ENCODE results near the gene UBE2J1. TPM values are rescaled to one million over a fixed set of nuclear protein-coding genes. Genes with fewer than 3 reads are reported as not detected.

UBE2J1 gene
- total RNA-seq, 1 donor from 2014 or later: 32.8 TPM

DNA sequence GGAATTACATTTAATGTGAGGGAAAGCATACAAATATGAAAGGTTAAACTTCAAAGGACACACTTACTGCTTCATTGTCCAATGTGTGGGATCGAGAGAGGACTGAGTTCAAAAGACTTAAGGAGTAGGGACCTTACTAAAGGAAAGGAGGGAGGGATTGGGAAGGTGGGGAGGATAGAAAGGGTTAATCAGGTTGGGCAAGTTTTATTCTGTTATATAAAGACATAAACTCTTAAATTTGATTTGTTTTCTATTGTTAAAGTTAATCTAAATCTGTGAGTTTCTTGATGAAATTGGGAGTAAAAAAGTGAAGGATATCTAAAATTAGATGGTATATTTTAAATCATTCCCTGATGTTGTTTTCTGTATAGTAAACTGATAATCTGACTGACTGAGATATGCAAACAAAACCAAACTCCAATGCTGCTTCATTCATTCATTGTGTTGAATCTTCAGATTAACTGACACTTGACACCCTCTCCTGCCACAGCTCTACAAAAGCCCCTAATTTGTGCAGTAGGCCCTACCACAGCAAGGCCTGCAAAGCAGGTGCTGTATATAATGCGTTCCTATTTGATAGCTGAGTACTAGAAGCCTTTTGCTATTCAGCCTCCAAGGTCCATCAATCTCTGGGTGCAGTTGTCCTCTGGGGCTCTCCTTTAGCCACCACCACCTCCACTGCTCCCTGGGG, 1.3 kb upstream of the UBE2J1 start:
- POLR2A ChIA-PET: interaction anchor here (0.7 to 4.6 kb wide), 6 partner anchors 13 to 390 kb away, joined by 3 to 34 read pairs (median 6); partner anchors contain the start of genes PM20D2, PNRC1 and RNGTT
- Mint-ChIP-seq H3K27ac (peak overlapping the region; percentile 85), H3K4me1 (peaks cover 86% of the 10 kb centered on the region), H3K27me3 (no peaks in the 10 kb centered on the region), H3K9me3 (no peaks in the 10 kb centered on the region), H3K36me3 (ENCODE audit: low read depth) (peaks cover 8% of the 10 kb centered on the region), H3K4me3 (peak overlapping the region; percentile 72)
- TF ChIP-seq, protein P1, sequence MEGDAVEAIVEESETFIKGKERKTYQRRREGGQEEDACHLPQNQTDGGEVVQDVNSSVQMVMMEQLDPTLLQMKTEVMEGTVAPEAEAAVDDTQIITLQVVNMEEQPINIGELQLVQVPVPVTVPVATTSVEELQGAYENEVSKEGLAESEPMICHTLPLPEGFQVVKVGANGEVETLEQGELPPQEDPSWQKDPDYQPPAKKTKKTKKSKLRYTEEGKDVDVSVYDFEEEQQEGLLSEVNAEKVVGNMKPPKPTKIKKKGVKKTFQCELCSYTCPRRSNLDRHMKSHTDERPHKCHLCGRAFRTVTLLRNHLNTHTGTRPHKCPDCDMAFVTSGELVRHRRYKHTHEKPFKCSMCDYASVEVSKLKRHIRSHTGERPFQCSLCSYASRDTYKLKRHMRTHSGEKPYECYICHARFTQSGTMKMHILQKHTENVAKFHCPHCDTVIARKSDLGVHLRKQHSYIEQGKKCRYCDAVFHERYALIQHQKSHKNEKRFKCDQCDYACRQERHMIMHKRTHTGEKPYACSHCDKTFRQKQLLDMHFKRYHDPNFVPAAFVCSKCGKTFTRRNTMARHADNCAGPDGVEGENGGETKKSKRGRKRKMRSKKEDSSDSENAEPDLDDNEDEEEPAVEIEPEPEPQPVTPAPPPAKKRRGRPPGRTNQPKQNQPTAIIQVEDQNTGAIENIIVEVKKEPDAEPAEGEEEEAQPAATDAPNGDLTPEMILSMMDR (IDR thresholded peaks at IDR 0.05): no peak
- ATAC-seq (ENCODE audit: low read depth): no peak
- intact Hi-C loops (cut with micrococcal nuclease): loop anchor here (5.0 to 10.0 kb wide), 3 partner anchors 473 to 1762 kb away; partner anchors contain the start of genes CASP8AP2 and ORC3
- no peak for DNase-seq
- CTCF ChIA-PET: interaction anchor here (9.4 kb wide), 1 partner anchor 18 kb away, joined by 64 read pairs; no protein-coding TSS in a partner anchor

DNA sequence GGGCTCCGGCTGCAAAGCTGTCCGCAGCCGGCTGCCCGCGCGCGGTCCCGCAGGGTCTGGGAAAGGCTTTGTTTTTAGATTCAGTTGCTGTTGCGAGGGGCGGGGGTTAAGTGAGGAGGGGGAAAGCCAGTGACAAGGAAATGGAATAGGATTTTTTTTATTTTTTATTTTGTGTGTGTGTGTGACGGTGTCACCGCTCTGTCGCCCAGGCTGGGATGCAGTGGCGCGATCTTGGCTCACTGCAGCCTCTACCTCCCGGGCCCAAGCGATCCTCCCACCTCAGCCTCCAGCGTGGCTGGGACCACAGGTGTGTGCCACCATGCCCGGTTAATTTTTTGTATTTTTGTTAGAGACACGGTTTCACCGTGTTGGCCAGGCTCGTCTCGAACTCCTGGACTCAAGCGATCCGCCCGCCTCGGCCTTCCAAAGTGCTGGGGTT, 615 bp upstream of the UBE2J1 start:
- no peak for DNase-seq
- ATAC-seq (ENCODE audit: low read depth): no peak

DNA sequence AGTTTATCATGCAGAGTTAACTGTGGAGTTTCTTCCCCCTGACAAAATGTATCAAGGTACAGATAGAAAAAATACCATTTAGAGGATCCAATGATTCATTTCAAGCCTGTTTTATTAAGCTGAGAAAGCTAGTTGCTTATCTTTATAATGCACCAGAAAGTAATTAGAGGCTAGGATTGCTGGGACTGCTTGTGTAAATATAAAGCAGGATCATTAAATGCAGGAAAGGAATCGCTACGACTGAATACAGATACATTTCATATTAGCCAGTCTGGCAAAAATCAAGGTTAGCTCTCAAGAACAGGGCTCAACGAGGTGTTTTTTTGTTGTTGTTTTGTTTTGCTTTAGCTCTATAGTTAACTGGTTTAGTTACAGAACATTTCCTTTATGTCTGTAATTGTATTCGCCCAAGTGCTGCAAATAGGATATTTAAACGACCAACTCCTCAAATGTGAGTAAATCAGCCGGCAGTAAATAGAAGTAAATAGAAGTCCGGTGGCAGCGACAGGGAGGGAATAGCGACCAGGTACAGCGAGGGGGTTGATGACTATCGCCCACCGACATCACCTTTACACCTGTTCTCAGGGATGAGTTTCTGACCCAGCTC, 748 bp downstream of the UBE2J1 start:
- ChIA-PET CTCF (interaction anchor here (0.5 to 9.4 kb wide), 7 partner anchors 14 to 416 kb away, joined by 3 to 64 read pairs (median 3); partner anchors contain the start of gene RNGTT), POLR2A (interaction anchor here (0.6 to 7.0 kb wide), 13 partner anchors 8 to 1963 kb away, joined by 3 to 98 read pairs (median 11); partner anchors contain the start of genes LYRM2, PM20D2, PNRC1 and RRAGD)
- no peak for DNase-seq
- Mint-ChIP-seq H3K27me3 (no peaks in the 10 kb centered on the region), H3K4me1 (peaks cover 84% of the 10 kb centered on the region), H3K36me3 (ENCODE audit: low read depth) (peaks cover 9% of the 10 kb centered on the region), H3K9me3 (no peaks in the 10 kb centered on the region), H3K4me3 (peak overlapping the region; percentile 94), H3K27ac (peak overlapping the region; percentile 94)
- intact Hi-C loops (cut with micrococcal nuclease): loop anchor here (1.0 to 10.0 kb wide), 5 partner anchors 245 to 1759 kb away; partner anchors contain the start of genes CASP8AP2, LYRM2 and ORC3
- ATAC-seq (ENCODE audit: low read depth): no peak
- TF ChIP-seq, protein P1 (IDR thresholded peaks at IDR 0.05): no peak

More for the DNA sequence above, 615 bp upstream of the UBE2J1 start:
- Mint-ChIP-seq H3K4me3 (peak overlapping the region; percentile 72), H3K27ac (peak overlapping the region; percentile 85), H3K27me3 (no peaks in the 10 kb centered on the region), H3K36me3 (ENCODE audit: low read depth) (peaks cover 9% of the 10 kb centered on the region), H3K9me3 (no peaks in the 10 kb centered on the region), H3K4me1 (peaks cover 87% of the 10 kb centered on the region)
- ChIA-PET POLR2A (interaction anchor here (0.7 to 7.0 kb wide), 10 partner anchors 10 to 476 kb away, joined by 3 to 98 read pairs (median 8); partner anchors contain the start of genes LYRM2, PM20D2, PNRC1 and RNGTT), CTCF (interaction anchor here (1.0 to 9.4 kb wide), 2 partner anchors 15 to 19 kb away, joined by 4 to 64 read pairs; no protein-coding TSS in a partner anchor)
- TF ChIP-seq, protein P1 (IDR thresholded peaks at IDR 0.05): no peak
- intact Hi-C loops (cut with micrococcal nuclease): loop anchor here (5.0 to 10.0 kb wide), 3 partner anchors 474 to 1761 kb away; partner anchors contain the start of genes CASP8AP2 and ORC3

DNA sequence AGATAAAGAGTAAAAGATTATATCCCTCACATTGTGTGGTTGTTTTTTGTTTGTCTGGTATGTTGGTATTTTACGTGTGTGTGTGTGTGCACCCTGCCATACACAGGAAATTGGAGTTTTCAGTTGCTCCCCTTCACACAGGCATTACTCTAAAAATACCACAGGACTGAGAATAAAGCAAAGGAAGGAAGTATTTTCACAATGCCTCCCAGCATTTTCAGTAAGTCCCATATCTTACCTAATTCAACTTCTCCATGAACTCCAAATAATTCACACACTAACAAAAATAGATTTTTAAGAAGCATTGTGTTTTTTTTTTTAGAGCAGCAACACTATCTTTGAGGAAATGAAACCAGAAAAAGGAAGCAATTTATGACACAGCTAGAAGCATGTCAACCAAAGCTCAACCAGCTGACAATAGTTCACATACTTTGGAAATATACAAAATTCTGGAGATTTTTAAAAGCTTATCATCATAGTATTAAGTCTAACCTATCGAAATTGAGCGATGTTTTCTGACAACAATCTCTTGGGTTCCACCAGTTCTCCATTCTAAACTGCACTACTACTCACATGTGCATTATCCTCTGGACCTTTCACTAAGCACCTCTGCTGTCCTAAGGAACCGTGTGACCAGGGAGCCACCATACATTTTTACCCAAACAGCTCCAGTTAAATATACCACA, 2.1 kb downstream of the UBE2J1 start:
- Mint-ChIP-seq H3K9me3 (no peaks in the 10 kb centered on the region), H3K4me1 (peaks cover 79% of the 10 kb centered on the region), H3K27me3 (no peaks in the 10 kb centered on the region), H3K4me3 (peak overlapping the region; percentile 94), H3K27ac (peak overlapping the region; percentile 94), H3K36me3 (ENCODE audit: low read depth) (peaks cover 9% of the 10 kb centered on the region)
- intact Hi-C loops (cut with micrococcal nuclease): loop anchor here (1.0 to 10.0 kb wide), 7 partner anchors 22 to 1758 kb away; partner anchors contain the start of genes CASP8AP2, ORC3, PM20D2 and PNRC1
- ChIA-PET CTCF (interaction anchor here (1.2 to 9.4 kb wide), 6 partner anchors 9 to 260 kb away, joined by 3 to 64 read pairs (median 5); no protein-coding TSS in a partner anchor), POLR2A (interaction anchor here (0.6 to 7.0 kb wide), 18 partner anchors 8 to 1063 kb away, joined by 3 to 98 read pairs (median 6); partner anchors contain the start of genes LYRM2, PM20D2, PNRC1 and RNGTT)
- ATAC-seq (ENCODE audit: low read depth): peak; percentile 38
- no peak for DNase-seq
- TF ChIP-seq, protein P1 (IDR thresholded peaks at IDR 0.05): no peak

Data from activated B cell treated with CpG ODN at 0.5 μM for 24 hours (primary cell).